MCF 10A (cell line): Measurements from ENCODE around the gene CERS3. TPM values are rescaled to one million over a fixed set of nuclear protein-coding genes. Genes with fewer than 3 reads are reported as not detected.

ENCODE experiments used
- BruUV-seq: library from RNA; stranded (reverse); fragments of 400-500 nt; replicated peaks from 2 replicates; lab custom pipeline; 2021; lab: Mats Ljungman, UMichigan
- CTCF ChIA-PET: fragments of 300-600 bp; sonication (Branson Sonifier 250); formaldehyde crosslinking; extraction: SDS; loops from one replicate; lab custom pipeline; 2021; ENCODE audit warnings: antibody characterized with exemption, inconsistent platforms; lab: Yijun Ruan, JAX
- POLR2A ChIA-PET: fragments of 300-600, 350-650 bp; sonication (Branson Sonifier 250); formaldehyde crosslinking; extraction: SDS; loops from one replicate; lab custom pipeline; 2020; ENCODE audit warnings: antibody characterized with exemption, inconsistent platforms; lab: Yijun Ruan, JAX
- DNase-seq: peaks from one replicate; pipeline ENCODE4 v3.0.0-alpha.2; 2018; ENCODE audit not compliant: unreplicated experiment
- H3K27ac Mint-ChIP-seq: one replicate; pipeline ENCODE4 v1.8.0; 2022; ENCODE audit warnings: mild to moderate bottlenecking, low read depth, mixed read lengths; ENCODE audit not compliant: unreplicated experiment
- H3K27me3 Mint-ChIP-seq: one replicate; pipeline ENCODE4 v1.8.0; 2022; ENCODE audit warnings: mixed read lengths; ENCODE audit not compliant: insufficient read depth, unreplicated experiment
- H3K36me3 Mint-ChIP-seq: one replicate; pipeline ENCODE4 v1.8.0; 2022; ENCODE audit warnings: mild to moderate bottlenecking, moderate library complexity, mixed read lengths; ENCODE audit not compliant: insufficient read depth, unreplicated experiment
- H3K4me1 Mint-ChIP-seq: one replicate; pipeline ENCODE4 v1.8.0; 2022; ENCODE audit warnings: mixed read lengths; ENCODE audit not compliant: insufficient read depth, unreplicated experiment
- H3K4me3 Mint-ChIP-seq: one replicate; pipeline ENCODE4 v1.8.0; 2022; ENCODE audit warnings: mild to moderate bottlenecking, moderate library complexity, mixed read lengths; ENCODE audit not compliant: unreplicated experiment
- H3K9me3 Mint-ChIP-seq: one replicate; pipeline ENCODE4 v1.8.0; 2022; ENCODE audit warnings: mixed read lengths; ENCODE audit not compliant: unreplicated experiment
- CTCF ChIP-seq: fragments of 200-600 bp; IDR thresholded peaks from one replicate; pipeline ENCODE4 v1.8.0; 2022; ENCODE audit warnings: antibody characterized with exemption, mild to moderate bottlenecking; ENCODE audit not compliant: unreplicated experiment
- intact Hi-C: fragments of 100-400 bp; cut with micrococcal nuclease; formaldehyde crosslinking; loops from 2 replicates; pipeline ENCODE4 v1.14.1; 2022
- total RNA-seq: library from RNA; stranded (reverse); gene quantifications from 2 replicates; pipeline ENCODE4 v1.2.3, GENCODE V29; 2022

Gene CERS3
- total RNA-seq, 1 experiment from 2014 or later = not detected

DNA sequence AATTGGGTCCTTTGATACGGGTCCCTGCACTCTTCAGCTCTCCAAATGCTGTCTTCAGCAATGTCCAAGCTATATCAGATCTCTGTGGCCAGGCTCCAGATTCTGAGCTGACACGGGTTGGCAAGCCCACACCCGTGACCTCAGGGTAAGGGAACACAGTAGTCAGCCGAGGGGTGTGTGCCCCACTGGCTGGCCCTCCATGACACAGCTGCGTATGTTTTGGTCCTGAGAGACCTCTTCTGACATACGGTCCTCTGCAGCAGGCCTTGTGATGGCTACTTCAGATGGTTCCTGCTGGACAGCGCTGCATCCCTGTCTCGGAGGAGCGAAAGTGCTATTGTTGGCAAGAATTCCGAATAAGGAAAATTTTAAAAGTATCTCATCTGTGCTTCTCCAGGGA, 101.8 kb downstream of the CERS3 start:
- Mint-ChIP-seq H3K27ac (no peak overlapping the region), H3K4me1 (no peaks in the 10 kb centered on the region), H3K9me3 (peaks cover 10% of the 10 kb centered on the region), H3K4me3 (no peak overlapping the region), H3K27me3 (no peaks in the 10 kb centered on the region), H3K36me3 (no peaks in the 10 kb centered on the region)
- no TSS peak for BruUV-seq
- TF ChIP-seq CTCF = no peak
- ChIA-PET CTCF (interaction anchor here (0.7 to 1.1 kb wide), 2 partner anchors 41 to 77 kb away, joined by 3 read pairs; no protein-coding TSS in a partner anchor), POLR2A (no interaction called here)
- intact Hi-C loops = no loop called here
- DNase-seq = no peak

- DNase-seq = no peak
- POLR2A ChIA-PET = no interaction called here
- no TSS peak for BruUV-seq
- Mint-ChIP-seq H3K4me1 (no peaks in the 10 kb centered on the region), H3K9me3 (peaks cover 9% of the 10 kb centered on the region), H3K27me3 (peaks cover 49% of the 10 kb centered on the region), H3K36me3 (no peaks in the 10 kb centered on the region), H3K27ac (no peak overlapping the region), H3K4me3 (no peak overlapping the region)
- CTCF ChIA-PET = no interaction called here
- no peak for TF ChIP-seq CTCF
- intact Hi-C loops = no loop called here
Observed at GRCh38 chr15:100405179-100405578, 123.6 kb downstream of the CERS3 start.

- intact Hi-C loops = no loop called here
- TF ChIP-seq CTCF = no peak
- Mint-ChIP-seq H3K4me3 (no peak overlapping the region), H3K9me3 (peaks cover 9% of the 10 kb centered on the region), H3K4me1 (no peaks in the 10 kb centered on the region), H3K27ac (no peak overlapping the region), H3K36me3 (no peaks in the 10 kb centered on the region), H3K27me3 (peaks cover 36% of the 10 kb centered on the region)
- CTCF ChIA-PET = no interaction called here
- POLR2A ChIA-PET = no interaction called here
- no TSS peak for BruUV-seq
- no peak for DNase-seq
Observed at GRCh38 chr15:100400996-100401395, 127.8 kb downstream of the CERS3 start.

GRCh38 chr15:100394736-100395440, 133.9 kb downstream of the CERS3 start:
- CTCF ChIA-PET = interaction anchor here (1.0 to 1.7 kb wide), 3 partner anchors 44 to 55 kb away, joined by 3 to 6 read pairs (median 4); no protein-coding TSS in a partner anchor
- intact Hi-C loops = no loop called here
- no peak for DNase-seq
- H3K27ac Mint-ChIP-seq = no peak overlapping the region
- no peaks in the 10 kb centered on the region for H3K9me3 Mint-ChIP-seq
- H3K4me1 Mint-ChIP-seq = no peaks in the 10 kb centered on the region
- H3K36me3 Mint-ChIP-seq = no peaks in the 10 kb centered on the region
- no peak for TF ChIP-seq CTCF
- POLR2A ChIA-PET = no interaction called here
- BruUV-seq = no TSS peak
- H3K4me3 Mint-ChIP-seq = no peak overlapping the region
- peaks cover 15% of the 10 kb centered on the region for H3K27me3 Mint-ChIP-seq
